ENCODE data around the gene DENND1A.
"Not testable (repeated sequence)": the region's sequence is repeated elsewhere in the genome, so short reads cannot be mapped to it uniquely, and the experiment has no call there.

DENND1A gene

GRCh38 chr9:123922911-123923310 is 7.0 kb downstream of the DENND1A start:
- no peak overlapping the region for H3K4me3 ChIP-seq (ENCODE audit: low read depth, low read length)
- no peak for DNase-seq (ENCODE audit: low read depth)
- TF ChIP-seq, protein P1, sequence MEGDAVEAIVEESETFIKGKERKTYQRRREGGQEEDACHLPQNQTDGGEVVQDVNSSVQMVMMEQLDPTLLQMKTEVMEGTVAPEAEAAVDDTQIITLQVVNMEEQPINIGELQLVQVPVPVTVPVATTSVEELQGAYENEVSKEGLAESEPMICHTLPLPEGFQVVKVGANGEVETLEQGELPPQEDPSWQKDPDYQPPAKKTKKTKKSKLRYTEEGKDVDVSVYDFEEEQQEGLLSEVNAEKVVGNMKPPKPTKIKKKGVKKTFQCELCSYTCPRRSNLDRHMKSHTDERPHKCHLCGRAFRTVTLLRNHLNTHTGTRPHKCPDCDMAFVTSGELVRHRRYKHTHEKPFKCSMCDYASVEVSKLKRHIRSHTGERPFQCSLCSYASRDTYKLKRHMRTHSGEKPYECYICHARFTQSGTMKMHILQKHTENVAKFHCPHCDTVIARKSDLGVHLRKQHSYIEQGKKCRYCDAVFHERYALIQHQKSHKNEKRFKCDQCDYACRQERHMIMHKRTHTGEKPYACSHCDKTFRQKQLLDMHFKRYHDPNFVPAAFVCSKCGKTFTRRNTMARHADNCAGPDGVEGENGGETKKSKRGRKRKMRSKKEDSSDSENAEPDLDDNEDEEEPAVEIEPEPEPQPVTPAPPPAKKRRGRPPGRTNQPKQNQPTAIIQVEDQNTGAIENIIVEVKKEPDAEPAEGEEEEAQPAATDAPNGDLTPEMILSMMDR (conservative IDR thresholded peaks at IDR 0.05; ENCODE audit: low read depth, low read length) = no peak

GRCh38 chr9:123922431-123922830 is 7.5 kb downstream of the DENND1A start:
- TF ChIP-seq, protein P1 (conservative IDR thresholded peaks at IDR 0.05; ENCODE audit: low read depth, low read length) = no peak
- no peak overlapping the region for H3K4me3 ChIP-seq (ENCODE audit: low read depth, low read length)
- no peak for DNase-seq (ENCODE audit: low read depth)

GRCh38 chr9:123914517-123915196 is 15.3 kb downstream of the DENND1A start:
- no peak overlapping the region for H3K4me3 ChIP-seq (ENCODE audit: low read depth, low read length)
- TF ChIP-seq, protein P1 (conservative IDR thresholded peaks at IDR 0.05; ENCODE audit: low read depth, low read length) = no peak
- DNase-seq (ENCODE audit: low read depth) = no peak

DNA sequence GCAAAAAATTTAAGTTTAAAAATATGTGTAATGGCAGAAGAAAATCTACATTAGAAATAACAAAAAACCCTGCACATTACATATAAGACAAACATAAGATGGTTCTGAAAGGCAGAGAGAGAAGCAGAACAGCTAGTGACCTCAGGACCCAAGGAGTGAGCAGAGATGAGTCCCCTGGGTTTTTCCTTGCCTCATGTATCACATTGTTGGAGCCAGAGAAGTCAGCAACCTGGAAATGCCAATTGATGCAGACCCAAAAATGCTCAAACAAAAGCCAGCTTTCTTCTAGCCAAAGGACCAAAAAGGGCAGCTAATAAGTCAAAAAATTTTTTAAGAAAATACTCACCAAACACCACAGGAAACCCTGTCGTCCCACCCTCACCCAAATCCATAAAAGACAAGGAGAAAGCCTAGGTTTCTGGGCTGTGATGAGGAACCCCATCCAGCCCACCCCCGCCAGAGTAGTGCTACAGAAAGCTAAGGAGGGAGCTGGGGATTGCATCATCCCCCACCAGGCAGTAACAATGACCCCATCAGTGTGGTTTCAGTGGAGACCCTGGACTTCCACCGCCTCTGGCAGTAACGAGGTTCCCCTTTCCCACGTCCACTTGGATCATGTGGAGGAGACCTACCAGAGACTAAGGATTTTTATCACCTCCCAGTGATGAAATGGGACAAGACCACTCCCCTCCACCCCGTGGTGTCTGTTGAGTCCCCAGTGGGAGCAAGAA is 17.6 kb downstream of the DENND1A start:
- DNase-seq (ENCODE audit: low read depth) = no peak
- TF ChIP-seq, protein P1 (conservative IDR thresholded peaks at IDR 0.05; ENCODE audit: low read depth, low read length) = no peak
- H3K4me3 ChIP-seq (ENCODE audit: low read depth, low read length) = no peak overlapping the region

DNA sequence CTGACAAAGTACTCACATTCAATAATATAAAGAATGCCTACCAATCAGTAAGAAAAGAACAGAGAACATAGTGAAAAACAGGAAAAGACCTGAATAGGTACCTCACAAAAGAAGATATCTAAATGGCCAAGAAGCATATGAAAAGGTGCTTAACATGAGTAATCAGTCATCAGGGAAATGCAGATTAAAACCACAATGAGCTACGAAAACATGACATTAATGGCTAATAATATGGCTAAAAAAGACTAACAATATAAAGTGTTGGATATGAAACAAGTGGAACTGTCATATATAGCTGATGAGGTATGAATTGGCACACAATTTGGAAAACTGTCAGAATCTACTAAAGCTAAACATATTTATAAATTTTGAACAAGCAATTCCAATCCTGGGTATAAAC is 18.9 kb downstream of the DENND1A start:
- DNase-seq (ENCODE audit: low read depth) = no peak
- no peak overlapping the region for H3K4me3 ChIP-seq (ENCODE audit: low read depth, low read length)
- TF ChIP-seq, protein P1 (conservative IDR thresholded peaks at IDR 0.05; ENCODE audit: low read depth, low read length) = no peak

DNA sequence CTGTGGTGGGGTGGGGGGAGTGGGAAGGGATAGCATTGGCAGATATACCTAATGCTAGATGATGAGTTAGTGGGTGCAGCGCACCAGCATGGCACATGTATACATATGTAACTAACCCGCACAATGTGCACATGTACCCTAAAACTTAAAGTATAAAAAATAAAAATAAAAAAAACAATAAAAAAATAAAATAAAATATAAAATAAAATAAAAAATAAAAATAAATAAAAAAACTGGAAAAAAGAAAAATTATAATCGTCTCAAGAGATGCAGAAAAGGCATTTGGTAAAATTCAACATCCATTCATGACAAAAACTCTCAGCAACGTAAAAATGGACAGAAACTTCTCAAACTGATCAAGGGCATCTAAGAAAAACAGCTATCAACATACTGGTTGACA is 20.7 kb downstream of the DENND1A start:
- H3K4me3 ChIP-seq (ENCODE audit: low read depth, low read length); DNase-seq (ENCODE audit: low read depth): not testable (repeated sequence)

GRCh38 chr9:123903550-123903949 is 26.4 kb downstream of the DENND1A start:
- H3K4me3 ChIP-seq (ENCODE audit: low read depth, low read length); DNase-seq (ENCODE audit: low read depth): not testable (repeated sequence)

DNA sequence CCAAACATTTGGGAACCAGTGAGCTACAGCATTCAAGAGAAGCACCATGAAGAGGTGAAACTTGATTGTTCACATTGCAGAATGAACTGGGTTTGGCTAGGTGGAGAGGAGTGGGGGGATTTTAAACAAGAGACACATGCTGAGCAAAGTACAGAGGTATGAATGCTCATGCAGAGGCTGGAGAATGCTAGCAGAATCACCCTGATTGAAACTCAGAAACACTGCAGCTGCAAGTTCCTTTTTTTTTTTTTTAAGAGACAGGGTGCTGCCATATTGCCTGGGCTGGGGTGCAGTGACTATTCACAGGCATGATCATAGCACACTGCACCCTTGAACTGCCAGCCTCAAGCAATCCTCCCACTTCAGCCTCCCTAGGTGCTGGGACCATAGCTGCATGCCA is 35.1 kb downstream of the DENND1A start:
- H3K4me3 ChIP-seq (ENCODE audit: low read depth, low read length) = no peak overlapping the region
- TF ChIP-seq, protein P1 (conservative IDR thresholded peaks at IDR 0.05; ENCODE audit: low read depth, low read length) = no peak
- no peak for DNase-seq (ENCODE audit: low read depth)
